Testis (tissue), 2 donors: Measurements from ENCODE around the gene MLXIP.

Experiments
- POLR2A ChIP-seq: fragments of 450-650 bp; IDR thresholded peaks from one replicate; pipeline ENCODE4 v1.6.1; 2017; ENCODE audit warnings: antibody characterized with exemption, mild to moderate bottlenecking, moderate library complexity
- TF ChIP-seq, protein P1 (sequence below), 3 experiments: fragments of 450-650 bp in 2 of 3; fragments of 200-600 bp in 1 of 3; sonication (generic) in 1 of 3; IDR thresholded peaks; one replicate each; pipeline ENCODE4 v1.5.1; 2016 to 2019; ENCODE audit warnings: antibody characterized with exemption in 3 of 3, mild to moderate bottlenecking in 2 of 3, moderate library complexity in 1 of 3

DNA sequence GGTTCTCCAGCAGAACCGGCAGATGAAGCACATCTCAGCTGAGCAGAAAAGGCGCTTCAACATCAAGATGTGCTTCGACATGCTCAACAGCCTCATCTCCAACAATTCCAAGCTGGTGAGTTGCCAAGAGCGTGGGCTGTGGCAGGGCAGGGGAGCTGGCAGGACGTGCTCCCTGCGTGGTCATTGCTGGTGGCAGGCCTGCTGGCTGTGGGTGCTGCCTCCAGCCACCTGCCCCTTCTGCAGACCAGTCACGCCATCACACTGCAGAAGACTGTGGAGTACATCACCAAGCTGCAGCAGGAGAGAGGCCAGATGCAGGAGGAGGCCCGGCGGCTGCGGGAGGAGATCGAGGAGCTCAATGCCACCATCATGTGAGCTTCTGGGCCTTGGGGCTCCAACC, 59.6 kb downstream of the MLXIP start:
- TF ChIP-seq, protein P1, sequence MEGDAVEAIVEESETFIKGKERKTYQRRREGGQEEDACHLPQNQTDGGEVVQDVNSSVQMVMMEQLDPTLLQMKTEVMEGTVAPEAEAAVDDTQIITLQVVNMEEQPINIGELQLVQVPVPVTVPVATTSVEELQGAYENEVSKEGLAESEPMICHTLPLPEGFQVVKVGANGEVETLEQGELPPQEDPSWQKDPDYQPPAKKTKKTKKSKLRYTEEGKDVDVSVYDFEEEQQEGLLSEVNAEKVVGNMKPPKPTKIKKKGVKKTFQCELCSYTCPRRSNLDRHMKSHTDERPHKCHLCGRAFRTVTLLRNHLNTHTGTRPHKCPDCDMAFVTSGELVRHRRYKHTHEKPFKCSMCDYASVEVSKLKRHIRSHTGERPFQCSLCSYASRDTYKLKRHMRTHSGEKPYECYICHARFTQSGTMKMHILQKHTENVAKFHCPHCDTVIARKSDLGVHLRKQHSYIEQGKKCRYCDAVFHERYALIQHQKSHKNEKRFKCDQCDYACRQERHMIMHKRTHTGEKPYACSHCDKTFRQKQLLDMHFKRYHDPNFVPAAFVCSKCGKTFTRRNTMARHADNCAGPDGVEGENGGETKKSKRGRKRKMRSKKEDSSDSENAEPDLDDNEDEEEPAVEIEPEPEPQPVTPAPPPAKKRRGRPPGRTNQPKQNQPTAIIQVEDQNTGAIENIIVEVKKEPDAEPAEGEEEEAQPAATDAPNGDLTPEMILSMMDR (IDR thresholded peaks at IDR 0.05) = no peak
- TF ChIP-seq POLR2A = no peak
